K562 (cell line): ENCODE results near the gene RPS6KA2.

Experiments used
- CBX2 ChIP-seq: fragments of 200-600 bp; sonication (generic); IDR thresholded peaks from one replicate; pipeline ENCODE4 v1.6.1; 2012; ENCODE audit warnings: mild to moderate bottlenecking, low read length, inconsistent platforms; ENCODE audit not compliant: insufficient read depth, poor library complexity, severe bottlenecking
- DPF2 ChIP-seq: fragments of 450-650 bp; IDR thresholded peaks from 2 replicates; pipeline ENCODE4 v1.6.1; 2016
- EP300 ChIP-seq: IDR thresholded peaks from 2 replicates; pipeline ENCODE4 v1.6.1; 2012; ENCODE audit warnings: low read length, improper control_type of control experiment
- KHSRP ChIP-seq: fragments of 450-650 bp; IDR thresholded peaks from 2 replicates; pipeline ENCODE4 v1.6.1; 2017
- NR2F6 ChIP-seq: fragments of 450-650 bp; formaldehyde crosslinking; IDR thresholded peaks from 2 replicates; pipeline ENCODE4 v1.4.0; 2020; ENCODE audit warnings: mild to moderate bottlenecking
- SIN3A ChIP-seq, 2 experiments: fragments of 150-350 bp in 1 of 2; IDR thresholded peaks; 2 replicates each; pipeline ENCODE4 v1.6.1; 2011 to 2016; ENCODE audit warnings: borderline replicate concordance in 2 of 2, low read depth in 2 of 2, low read length in 2 of 2, mild to moderate bottlenecking in 2 of 2, moderate library complexity in 2 of 2; ENCODE audit not compliant: control insufficient read depth in 1 of 2
- SP1 ChIP-seq: sonication (generic); formaldehyde crosslinking; IDR thresholded peaks from 2 replicates; pipeline ENCODE4 v1.8.1; 2022; ENCODE audit warnings: mild to moderate bottlenecking, missing genetic modification reagents
- TCF7L2 ChIP-seq: fragments of 150-350 bp; IDR thresholded peaks from 2 replicates; pipeline ENCODE4 v1.6.1; 2016; ENCODE audit warnings: low read depth, mild to moderate bottlenecking, low read length, moderate library complexity
- TF ChIP-seq, protein P1 (sequence below), 3 experiments: IDR thresholded peaks in 2 of 3; conservative IDR thresholded peaks in 1 of 3; 2 replicates each; pipeline ENCODE4 v1.5.1; 2011 to 2012; ENCODE audit warnings: low read length in 3 of 3, mild to moderate bottlenecking in 3 of 3, control low read depth in 2 of 3, improper control_type of control experiment in 1 of 3, inconsistent platforms in 1 of 3, low read depth in 1 of 3, mixed read lengths in 1 of 3, moderate library complexity in 1 of 3; ENCODE audit not compliant: insufficient read depth in 2 of 3
- TF ChIP-seq, protein P2 (sequence below): sonication (generic); formaldehyde crosslinking; IDR thresholded peaks from 2 replicates; pipeline ENCODE4 v1.9.0; 2022; ENCODE audit warnings: mild to moderate bottlenecking, missing genetic modification reagents
- TF ChIP-seq, protein P3 (sequence below): fragments of 250-450 bp; sonication (Bioruptor Pico); IDR thresholded peaks from 2 replicates; pipeline ENCODE4 v1.5.0; 2021; ENCODE audit warnings: mild to moderate bottlenecking, borderline replicate concordance
- TF ChIP-seq, protein P4 (sequence below): fragments of 450-650 bp; IDR thresholded peaks from 2 replicates; pipeline ENCODE4 v1.6.1; 2018; ENCODE audit not compliant: partially characterized antibody

DNA sequence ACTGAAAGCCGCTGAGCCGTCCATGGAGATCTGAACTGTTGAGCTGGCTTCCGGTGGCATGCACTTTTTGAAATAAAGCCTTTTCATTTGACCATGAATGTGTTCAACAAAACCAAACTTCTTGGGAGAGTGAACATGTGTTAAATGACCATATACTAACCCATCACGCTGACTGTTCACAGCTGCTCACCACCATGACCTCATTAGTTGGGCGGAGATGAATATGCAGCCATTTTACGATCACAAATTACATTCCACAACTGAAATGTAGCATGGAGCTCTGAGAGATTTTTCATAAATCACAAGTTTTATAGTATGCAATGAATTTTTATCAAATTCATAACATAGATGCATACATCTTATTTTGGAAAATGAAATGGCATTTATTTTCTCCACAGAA is 44.8 kb downstream of the RPS6KA2 start:
- TF ChIP-seq NR2F6 (CRISPR knock-in tag) (no peak), SP1 (no peak), KHSRP (no peak), EP300 (no peak), TCF7L2 (no peak), DPF2 (no peak), CBX2 (no peak), SIN3A (IDR thresholded peaks at IDR 0.05; ENCODE audit: borderline replicate concordance in 2 of 2, control insufficient read depth in 1 of 2, low read depth in 2 of 2, low read length in 2 of 2) (no peak)
- TF ChIP-seq, protein P1, sequence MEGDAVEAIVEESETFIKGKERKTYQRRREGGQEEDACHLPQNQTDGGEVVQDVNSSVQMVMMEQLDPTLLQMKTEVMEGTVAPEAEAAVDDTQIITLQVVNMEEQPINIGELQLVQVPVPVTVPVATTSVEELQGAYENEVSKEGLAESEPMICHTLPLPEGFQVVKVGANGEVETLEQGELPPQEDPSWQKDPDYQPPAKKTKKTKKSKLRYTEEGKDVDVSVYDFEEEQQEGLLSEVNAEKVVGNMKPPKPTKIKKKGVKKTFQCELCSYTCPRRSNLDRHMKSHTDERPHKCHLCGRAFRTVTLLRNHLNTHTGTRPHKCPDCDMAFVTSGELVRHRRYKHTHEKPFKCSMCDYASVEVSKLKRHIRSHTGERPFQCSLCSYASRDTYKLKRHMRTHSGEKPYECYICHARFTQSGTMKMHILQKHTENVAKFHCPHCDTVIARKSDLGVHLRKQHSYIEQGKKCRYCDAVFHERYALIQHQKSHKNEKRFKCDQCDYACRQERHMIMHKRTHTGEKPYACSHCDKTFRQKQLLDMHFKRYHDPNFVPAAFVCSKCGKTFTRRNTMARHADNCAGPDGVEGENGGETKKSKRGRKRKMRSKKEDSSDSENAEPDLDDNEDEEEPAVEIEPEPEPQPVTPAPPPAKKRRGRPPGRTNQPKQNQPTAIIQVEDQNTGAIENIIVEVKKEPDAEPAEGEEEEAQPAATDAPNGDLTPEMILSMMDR (IDR thresholded peaks at IDR 0.05 in 2 of 3, conservative IDR thresholded peaks at IDR 0.05 in 1 of 3; ENCODE audit: insufficient read depth in 2 of 3, low read depth in 1 of 3, low read length in 3 of 3) = no peak
- TF ChIP-seq, protein P2, sequence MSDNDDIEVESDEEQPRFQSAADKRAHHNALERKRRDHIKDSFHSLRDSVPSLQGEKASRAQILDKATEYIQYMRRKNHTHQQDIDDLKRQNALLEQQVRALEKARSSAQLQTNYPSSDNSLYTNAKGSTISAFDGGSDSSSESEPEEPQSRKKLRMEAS = no peak
- TF ChIP-seq, protein P3, sequence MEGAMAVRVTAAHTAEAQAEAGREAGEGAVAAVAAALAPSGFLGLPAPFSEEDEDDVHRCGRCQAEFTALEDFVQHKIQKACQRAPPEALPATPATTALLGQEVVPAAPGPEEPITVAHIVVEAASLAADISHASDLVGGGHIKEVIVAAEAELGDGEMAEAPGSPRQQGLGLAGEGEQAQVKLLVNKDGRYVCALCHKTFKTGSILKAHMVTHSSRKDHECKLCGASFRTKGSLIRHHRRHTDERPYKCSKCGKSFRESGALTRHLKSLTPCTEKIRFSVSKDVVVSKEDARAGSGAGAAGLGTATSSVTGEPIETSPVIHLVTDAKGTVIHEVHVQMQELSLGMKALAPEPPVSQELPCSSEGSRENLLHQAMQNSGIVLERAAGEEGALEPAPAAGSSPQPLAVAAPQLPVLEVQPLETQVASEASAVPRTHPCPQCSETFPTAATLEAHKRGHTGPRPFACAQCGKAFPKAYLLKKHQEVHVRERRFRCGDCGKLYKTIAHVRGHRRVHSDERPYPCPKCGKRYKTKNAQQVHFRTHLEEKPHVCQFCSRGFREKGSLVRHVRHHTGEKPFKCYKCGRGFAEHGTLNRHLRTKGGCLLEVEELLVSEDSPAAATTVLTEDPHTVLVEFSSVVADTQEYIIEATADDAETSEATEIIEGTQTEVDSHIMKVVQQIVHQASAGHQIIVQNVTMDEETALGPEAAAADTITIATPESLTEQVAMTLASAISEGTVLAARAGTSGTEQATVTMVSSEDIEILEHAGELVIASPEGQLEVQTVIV (CRISPR knock-in tag) = no peak
- TF ChIP-seq, protein P4, sequence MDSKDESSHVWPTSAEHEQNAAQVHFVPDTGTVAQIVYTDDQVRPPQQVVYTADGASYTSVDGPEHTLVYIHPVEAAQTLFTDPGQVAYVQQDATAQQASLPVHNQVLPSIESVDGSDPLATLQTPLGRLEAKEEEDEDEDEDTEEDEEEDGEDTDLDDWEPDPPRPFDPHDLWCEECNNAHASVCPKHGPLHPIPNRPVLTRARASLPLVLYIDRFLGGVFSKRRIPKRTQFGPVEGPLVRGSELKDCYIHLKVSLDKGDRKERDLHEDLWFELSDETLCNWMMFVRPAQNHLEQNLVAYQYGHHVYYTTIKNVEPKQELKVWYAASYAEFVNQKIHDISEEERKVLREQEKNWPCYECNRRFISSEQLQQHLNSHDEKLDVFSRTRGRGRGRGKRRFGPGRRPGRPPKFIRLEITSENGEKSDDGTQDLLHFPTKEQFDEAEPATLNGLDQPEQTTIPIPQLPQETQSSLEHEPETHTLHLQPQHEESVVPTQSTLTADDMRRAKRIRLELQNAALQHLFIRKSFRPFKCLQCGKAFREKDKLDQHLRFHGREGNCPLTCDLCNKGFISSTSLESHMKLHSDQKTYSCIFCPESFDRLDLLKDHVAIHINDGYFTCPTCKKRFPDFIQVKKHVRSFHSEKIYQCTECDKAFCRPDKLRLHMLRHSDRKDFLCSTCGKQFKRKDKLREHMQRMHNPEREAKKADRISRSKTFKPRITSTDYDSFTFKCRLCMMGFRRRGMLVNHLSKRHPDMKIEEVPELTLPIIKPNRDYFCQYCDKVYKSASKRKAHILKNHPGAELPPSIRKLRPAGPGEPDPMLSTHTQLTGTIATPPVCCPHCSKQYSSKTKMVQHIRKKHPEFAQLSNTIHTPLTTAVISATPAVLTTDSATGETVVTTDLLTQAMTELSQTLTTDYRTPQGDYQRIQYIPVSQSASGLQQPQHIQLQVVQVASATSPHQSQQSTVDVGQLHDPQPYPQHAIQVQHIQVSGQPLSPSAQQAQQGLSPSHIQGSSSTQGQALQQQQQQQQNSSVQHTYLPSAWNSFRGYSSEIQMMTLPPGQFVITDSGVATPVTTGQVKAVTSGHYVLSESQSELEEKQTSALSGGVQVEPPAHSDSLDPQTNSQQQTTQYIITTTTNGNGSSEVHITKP = no peak
